Panc1 (cell line): Measurements from ENCODE around the gene CERT1. TPM values are rescaled to one million over a fixed set of nuclear protein-coding genes. Genes with fewer than 3 reads are reported as not detected.

ENCODE experiments used
- ATAC-seq: fragments of 200-7000 bp; cut with Tn5 transposase; 2 replicates; pipeline ENCODE4 v1.9.1; 2020; ENCODE audit warnings: mild to moderate bottlenecking, moderate library complexity
- BruUV-seq: library from RNA; stranded (reverse); fragments of 400-500 nt; replicated peaks from 2 replicates; lab custom pipeline; 2021; lab: Mats Ljungman, UMichigan
- CTCF ChIA-PET: fragments of 300-600 bp; sonication (Branson Sonifier 250); formaldehyde crosslinking; loops from one replicate; lab custom pipeline; 2022; ENCODE audit warnings: antibody characterized with exemption; lab: Charles Lee
- POLR2A ChIA-PET: fragments of 300-600 bp; sonication (Branson Sonifier 250); formaldehyde crosslinking; loops from one replicate; lab custom pipeline; 2022; ENCODE audit warnings: antibody characterized with exemption; lab: Charles Lee
- DNase-seq: peaks from one replicate; pipeline ENCODE4 v3.0.0-alpha.2; 2010; ENCODE audit warnings: low read depth, low spot score
- H3K27ac ChIP-seq: 2 replicates; pipeline ENCODE4 v1.5.1; 2011; ENCODE audit warnings: mild to moderate bottlenecking, low read length, inconsistent platforms
- H3K27me3 ChIP-seq: fragments of 200-500 bp; sonication (Bioruptor generic); 2 replicates; pipeline ENCODE4 v1.6.0; 2014; ENCODE audit warnings: low read length, inconsistent platforms; ENCODE audit not compliant: control insufficient read depth, insufficient read depth
- H3K36me3 ChIP-seq: fragments of 200-500 bp; sonication (Bioruptor generic); 2 replicates; pipeline ENCODE4 v1.5.1; 2014; ENCODE audit warnings: inconsistent platforms, mild to moderate bottlenecking, low read length, moderate library complexity; ENCODE audit not compliant: control insufficient read depth, insufficient read depth
- H3K4me1 ChIP-seq: 2 replicates; pipeline ENCODE4 v1.5.1; 2011; ENCODE audit warnings: inconsistent platforms, mild to moderate bottlenecking, low read length, moderate library complexity; ENCODE audit not compliant: control insufficient read depth, insufficient read depth
- H3K4me3 ChIP-seq, 2 experiments: 2 replicates each; pipeline ENCODE4 v1.5.1; 2011 to 2012; ENCODE audit warnings: low read depth in 2 of 2, low read length in 2 of 2, mild to moderate bottlenecking in 2 of 2, inconsistent platforms in 1 of 2, moderate library complexity in 1 of 2
- H3K9me3 ChIP-seq: fragments of 200-500 bp; sonication (Bioruptor generic); 2 replicates; pipeline ENCODE4 v1.5.1; 2014; ENCODE audit warnings: low read depth, mild to moderate bottlenecking, inconsistent platforms, low read length, moderate library complexity; ENCODE audit not compliant: control insufficient read depth, insufficient read depth
- CTCF ChIP-seq: fragments of 450-650 bp; IDR thresholded peaks from 2 replicates; pipeline ENCODE4 v1.5.1; 2017; ENCODE audit warnings: mild to moderate bottlenecking
- POLR2AphosphoS5 ChIP-seq: IDR thresholded peaks from 2 replicates; pipeline ENCODE4 v1.6.1; 2012; ENCODE audit warnings: mild to moderate bottlenecking, low read depth, low read length, moderate library complexity
- REST ChIP-seq, 2 experiments: IDR thresholded peaks; 2 replicates each; pipeline ENCODE4 v1.6.1; 2011 to 2012; ENCODE audit warnings: low read depth in 2 of 2, control low read depth in 1 of 2, low read length in 1 of 2, mild to moderate bottlenecking in 1 of 2, moderate library complexity in 1 of 2; ENCODE audit not compliant: insufficient read depth in 1 of 2
- SIN3A ChIP-seq: IDR thresholded peaks from 2 replicates; pipeline ENCODE4 v1.6.1; 2012; ENCODE audit warnings: low read depth, mild to moderate bottlenecking, low read length, moderate library complexity, borderline replicate concordance; ENCODE audit not compliant: insufficient read depth
- TCF7L2 ChIP-seq: IDR thresholded peaks from 2 replicates; pipeline ENCODE4 v1.6.1; 2011; ENCODE audit warnings: mild to moderate bottlenecking, low read depth, low read length, inconsistent platforms
- in situ Hi-C: cut with HindIII; loops from 2 replicates; pipeline ENCODE4 v1.10.0; 2016; ENCODE audit warnings: low sequenced_read_pairs, low pct_unique_long_range_greater_than_20kb
- intact Hi-C: fragments of 100-400 bp; cut with micrococcal nuclease; formaldehyde crosslinking; loops from one replicate; pipeline ENCODE4 v1.10.0; 2022; ENCODE audit not compliant: unreplicated experiment
- total RNA-seq: library from RNA; stranded (reverse); gene quantifications from one replicate; pipeline ENCODE4 v1.2.1, GENCODE V29; 2021; ENCODE audit not compliant: unreplicated experiment

Gene CERT1
- total RNA-seq, 1 experiment from 2014 or later = 26.7 TPM

- in situ Hi-C loops (no loop called here), intact Hi-C loops (no loop called here)
- no TSS peak for BruUV-seq
- ChIA-PET POLR2A (no interaction called here), CTCF (no interaction called here)
- no peak for TF ChIP-seq TCF7L2
- TF ChIP-seq POLR2AphosphoS5 = no peak
- TF ChIP-seq REST (IDR thresholded peaks at IDR 0.05; ENCODE audit: insufficient read depth in 1 of 2, low read depth in 2 of 2, low read length in 1 of 2) = no peak
- no peak for TF ChIP-seq CTCF
- no peak for TF ChIP-seq SIN3A
- Histone ChIP-seq H3K4me3 (no peak overlapping the region), H3K4me1 (no peaks in the 10 kb centered on the region), H3K27ac (no peak overlapping the region), H3K36me3 (peaks cover 12% of the 10 kb centered on the region; the same call in 1 of the 2 replicates), H3K9me3 (no peaks in the 10 kb centered on the region), H3K27me3 (no peaks in the 10 kb centered on the region)
- ATAC-seq = no peak
- no peak for DNase-seq
These were observed 123.6 kb downstream of the CERT1 start for GRCh38 chr5:75387806-75388205.

- intact Hi-C loops (no loop called here), in situ Hi-C loops (no loop called here)
- DNase-seq (no peak), ATAC-seq (no peak)
- Histone ChIP-seq H3K4me3 (no peak overlapping the region), H3K4me1 (no peaks in the 10 kb centered on the region), H3K27ac (no peak overlapping the region), H3K27me3 (no peaks in the 10 kb centered on the region), H3K9me3 (no peaks in the 10 kb centered on the region), H3K36me3 (peaks cover 12% of the 10 kb centered on the region; the same call in 1 of the 2 replicates)
- TF ChIP-seq TCF7L2 = no peak
- TF ChIP-seq SIN3A = no peak
- TF ChIP-seq POLR2AphosphoS5 = no peak
- no peak for TF ChIP-seq CTCF
- no peak for TF ChIP-seq REST (IDR thresholded peaks at IDR 0.05; ENCODE audit: insufficient read depth in 1 of 2, low read depth in 2 of 2, low read length in 1 of 2)
- ChIA-PET CTCF (no interaction called here), POLR2A (interaction anchor here (0.6 kb wide), 1 partner anchor 14 kb away, joined by 3 read pairs; no protein-coding TSS in a partner anchor)
- BruUV-seq = no TSS peak
These were observed 127.2 kb downstream of the CERT1 start for GRCh38 chr5:75384218-75384617.
